Cardiac fibroblast (primary cell): ENCODE data around the gene TECTA.

Source experiments
- DNase-seq, 2 donors: peaks; one replicate each; pipeline versions ENCODE4 v3.0.0 to v3.0.0-alpha.2; 2010; ENCODE audit warnings: low read depth in 2 of 2
- H3K4me3 ChIP-seq, 2 donors: replicated peaks in 1 of 2; 1 replicate in 1 of 2; 2 replicates in 1 of 2; pipeline ENCODE4 v1.5.1; 2011; ENCODE audit warnings: low read depth in 2 of 2, low read length in 2 of 2, mild to moderate bottlenecking in 2 of 2, moderate library complexity in 1 of 2
- CTCF ChIP-seq: IDR thresholded peaks from one replicate; pipeline ENCODE4 v1.5.1; 2011; ENCODE audit warnings: low read depth, mild to moderate bottlenecking, low read length, inconsistent platforms

TECTA gene

GRCh38 chr11:121206810-121207209 lies 105.8 kb downstream of the TECTA start:
- TF ChIP-seq CTCF = no peak
- DNase-seq = no peak
- no peak overlapping the region for H3K4me3 ChIP-seq

- no peak for TF ChIP-seq CTCF
- no peak overlapping the region for H3K4me3 ChIP-seq
- DNase-seq = peak; percentile 9 to 10
Measured at GRCh38 chr11:121207485-121208115, 106.6 kb downstream of the TECTA start.

- TF ChIP-seq CTCF = no peak
- H3K4me3 ChIP-seq = no peak overlapping the region
- DNase-seq = no peak
Measured at GRCh38 chr11:121210445-121211080, 109.5 kb downstream of the TECTA start.

- no peak overlapping the region for H3K4me3 ChIP-seq
- no peak for TF ChIP-seq CTCF
- DNase-seq = no peak
Measured at GRCh38 chr11:121211626-121212025, 110.6 kb downstream of the TECTA start.

- H3K4me3 ChIP-seq = no peak overlapping the region
- no peak for TF ChIP-seq CTCF
- no peak for DNase-seq
Measured at GRCh38 chr11:121212536-121213361, 111.7 kb downstream of the TECTA start.

GRCh38 chr11:121213362-121213893 lies 112.4 kb downstream of the TECTA start:
- no peak for DNase-seq
- TF ChIP-seq CTCF = no peak
- no peak overlapping the region for H3K4me3 ChIP-seq
